WTC11 (cell line): ENCODE data around the gene SLIT1.

Experiments
- OVOL2 ChIP-seq: fragments of 250-450 bp; sonication (Bioruptor Pico); IDR thresholded peaks from 2 replicates; pipeline ENCODE4 v1.9.0; 2021; ENCODE audit warnings: mild to moderate bottlenecking, borderline replicate concordance
- TF ChIP-seq, protein P1 (sequence below): fragments of 200-600 bp; IDR thresholded peaks from 2 replicates; pipeline ENCODE4 v1.8.0; 2022; ENCODE audit warnings: antibody characterized with exemption

DNA sequence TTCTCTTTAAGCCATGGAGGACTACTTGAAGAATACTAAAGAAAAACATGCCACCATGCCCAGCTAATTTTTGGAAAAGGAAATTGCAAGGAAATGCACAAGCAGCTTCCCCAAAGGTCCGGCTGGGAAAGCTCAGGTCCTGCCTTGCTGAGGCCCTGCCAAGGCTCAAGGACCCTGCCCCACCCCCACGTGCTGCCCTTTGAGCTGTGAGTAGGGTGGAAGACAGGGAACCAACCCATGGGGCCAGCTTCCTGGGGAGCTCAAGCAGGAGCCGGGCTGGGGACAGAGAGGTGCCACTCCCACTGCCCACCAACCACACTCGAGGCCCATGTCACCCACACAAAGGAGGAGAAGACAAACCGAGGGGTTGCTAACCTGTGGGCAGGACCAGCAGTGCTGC is 78.2 kb downstream of the SLIT1 start:
- no peak for TF ChIP-seq OVOL2 (CRISPR knock-in tag)
- TF ChIP-seq, protein P1, sequence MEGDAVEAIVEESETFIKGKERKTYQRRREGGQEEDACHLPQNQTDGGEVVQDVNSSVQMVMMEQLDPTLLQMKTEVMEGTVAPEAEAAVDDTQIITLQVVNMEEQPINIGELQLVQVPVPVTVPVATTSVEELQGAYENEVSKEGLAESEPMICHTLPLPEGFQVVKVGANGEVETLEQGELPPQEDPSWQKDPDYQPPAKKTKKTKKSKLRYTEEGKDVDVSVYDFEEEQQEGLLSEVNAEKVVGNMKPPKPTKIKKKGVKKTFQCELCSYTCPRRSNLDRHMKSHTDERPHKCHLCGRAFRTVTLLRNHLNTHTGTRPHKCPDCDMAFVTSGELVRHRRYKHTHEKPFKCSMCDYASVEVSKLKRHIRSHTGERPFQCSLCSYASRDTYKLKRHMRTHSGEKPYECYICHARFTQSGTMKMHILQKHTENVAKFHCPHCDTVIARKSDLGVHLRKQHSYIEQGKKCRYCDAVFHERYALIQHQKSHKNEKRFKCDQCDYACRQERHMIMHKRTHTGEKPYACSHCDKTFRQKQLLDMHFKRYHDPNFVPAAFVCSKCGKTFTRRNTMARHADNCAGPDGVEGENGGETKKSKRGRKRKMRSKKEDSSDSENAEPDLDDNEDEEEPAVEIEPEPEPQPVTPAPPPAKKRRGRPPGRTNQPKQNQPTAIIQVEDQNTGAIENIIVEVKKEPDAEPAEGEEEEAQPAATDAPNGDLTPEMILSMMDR, result no peak
